ENCODE data around the gene TMEM238.

GRCh38 chr19:55348317-55349034 is 35.6 kb downstream of the TMEM238 start:
- TF ChIP-seq CTCF (IDR thresholded peaks at IDR 0.05; ENCODE audit: insufficient read depth, low read length, poor library complexity, severe bottlenecking) (no peak), EZH2phosphoT487 (conservative IDR thresholded peaks at IDR 0.05; ENCODE audit: low read length) (no peak)

All from SU-DHL-6 (cell line).